GM23248 (cell line): ENCODE results near the gene UBR3. TPM values are rescaled to one million over a fixed set of nuclear protein-coding genes. Genes with fewer than 3 reads are reported as not detected.
"Not testable (repeated sequence)": the region's sequence is repeated elsewhere in the genome, so short reads cannot be mapped to it uniquely, and the experiment has no call there.

Source experiments
- DNase-seq: peaks from one replicate; pipeline ENCODE4 v3.0.0-alpha.2; 2015
- H2AFZ ChIP-seq: fragments of 200-600 bp; sonication (generic); 2 replicates; pipeline ENCODE4 v1.6.1; 2016; ENCODE audit warnings: antibody characterized with exemption
- H3F3A ChIP-seq: fragments of 200-600 bp; sonication (generic); 2 replicates; pipeline ENCODE4 v1.6.1; 2016; ENCODE audit warnings: mild to moderate bottlenecking, antibody characterized with exemption, mixed run types; ENCODE audit not compliant: insufficient read depth
- H3K27ac ChIP-seq: fragments of 200-600 bp; sonication (generic); 2 replicates; pipeline ENCODE4 v1.5.1; 2016; ENCODE audit warnings: mild to moderate bottlenecking
- H3K27me3 ChIP-seq: fragments of 200-600 bp; sonication (generic); replicated peaks from 2 replicates; pipeline ENCODE4 v1.6.1; 2016; ENCODE audit warnings: mild to moderate bottlenecking; ENCODE audit not compliant: insufficient read depth
- H3K36me3 ChIP-seq: fragments of 200-600 bp; sonication (generic); 2 replicates; pipeline ENCODE4 v1.6.1; 2016; ENCODE audit warnings: low read depth, mild to moderate bottlenecking
- H3K4me1 ChIP-seq: fragments of 200-600 bp; sonication (generic); 2 replicates; pipeline ENCODE4 v1.6.1; 2016; ENCODE audit warnings: mild to moderate bottlenecking; ENCODE audit not compliant: insufficient read depth
- H3K4me2 ChIP-seq: fragments of 200-600 bp; sonication (generic); one replicate; pipeline ENCODE4 v1.6.1; 2016; ENCODE audit warnings: mild to moderate bottlenecking; ENCODE audit not compliant: unreplicated experiment
- H3K4me3 ChIP-seq: fragments of 200-600 bp; sonication (generic); 2 replicates; pipeline ENCODE4 v1.5.1; 2016; ENCODE audit warnings: mild to moderate bottlenecking
- H3K79me2 ChIP-seq: fragments of 200-600 bp; sonication (generic); 2 replicates; pipeline ENCODE4 v1.6.1; 2016; ENCODE audit warnings: mild to moderate bottlenecking; ENCODE audit not compliant: insufficient read depth
- H3K9ac ChIP-seq: fragments of 200-600 bp; sonication (generic); 2 replicates; pipeline ENCODE4 v1.6.1; 2016; ENCODE audit warnings: mild to moderate bottlenecking
- H3K9me2 ChIP-seq: fragments of 200-600 bp; sonication (generic); 2 replicates; pipeline ENCODE4 v1.6.1; 2016; ENCODE audit warnings: mixed run types, mild to moderate bottlenecking, moderate library complexity; ENCODE audit not compliant: insufficient read depth
- H3K9me3 ChIP-seq: fragments of 200-600 bp; sonication (generic); one replicate; pipeline ENCODE4 v1.6.1; 2017; ENCODE audit warnings: low read depth
- H4K20me1 ChIP-seq: fragments of 200-600 bp; sonication (generic); 2 replicates; pipeline ENCODE4 v1.6.0; 2016; ENCODE audit not compliant: insufficient read depth
- EZH2 ChIP-seq: fragments of 200-600 bp; sonication (generic); IDR thresholded peaks from 2 replicates; pipeline ENCODE4 v1.6.1; 2018; ENCODE audit warnings: antibody characterized with exemption, mild to moderate bottlenecking; ENCODE audit not compliant: insufficient read depth, poor library complexity, severe bottlenecking
- EZH2phosphoT487 ChIP-seq: fragments of 200-600 bp; sonication (generic); IDR thresholded peaks from 2 replicates; pipeline ENCODE4 v1.6.1; 2018; ENCODE audit warnings: antibody characterized with exemption, moderate library complexity, mild to moderate bottlenecking, low read depth; ENCODE audit not compliant: insufficient read depth
- WGBS, 2 experiments: methylation state at CpG; one replicate each; pipeline ENCODE4 v1.1.6; 2015 to 2017; ENCODE audit warnings: low lambda C conversion rate in 2 of 2, low coverage in 1 of 2; ENCODE audit errors: missing lambda C conversion rate in 2 of 2; 5-methylcytosine and 5-hydroxymethylcytosine counted together
- in situ Hi-C: fragments of 300-500 bp; cut with MboI; formaldehyde crosslinking; loops from 2 replicates; pipeline ENCODE4 v1.15.0; 2020
- polyA plus RNA-seq: library from polyadenylated mRNA; unstranded; fragments of >200 nt; fragmentation: Nextera tagmentation; extraction: Ambion mirVana; gene quantifications from 2 replicates; pipeline ENCODE4 v1.2.1, GENCODE V29; 2016
- total RNA-seq: library from RNA; depleted of rRNA; stranded (reverse); fragments of >200 nt; shearing (Covaris generic); gene quantifications from 2 replicates; pipeline ENCODE4 v1.2.3, GENCODE V29; 2014

The UBR3 gene
- total and polyA plus RNA-seq, 2 experiments from 2014 or later: 8.9 to 22.4 TPM

DNA sequence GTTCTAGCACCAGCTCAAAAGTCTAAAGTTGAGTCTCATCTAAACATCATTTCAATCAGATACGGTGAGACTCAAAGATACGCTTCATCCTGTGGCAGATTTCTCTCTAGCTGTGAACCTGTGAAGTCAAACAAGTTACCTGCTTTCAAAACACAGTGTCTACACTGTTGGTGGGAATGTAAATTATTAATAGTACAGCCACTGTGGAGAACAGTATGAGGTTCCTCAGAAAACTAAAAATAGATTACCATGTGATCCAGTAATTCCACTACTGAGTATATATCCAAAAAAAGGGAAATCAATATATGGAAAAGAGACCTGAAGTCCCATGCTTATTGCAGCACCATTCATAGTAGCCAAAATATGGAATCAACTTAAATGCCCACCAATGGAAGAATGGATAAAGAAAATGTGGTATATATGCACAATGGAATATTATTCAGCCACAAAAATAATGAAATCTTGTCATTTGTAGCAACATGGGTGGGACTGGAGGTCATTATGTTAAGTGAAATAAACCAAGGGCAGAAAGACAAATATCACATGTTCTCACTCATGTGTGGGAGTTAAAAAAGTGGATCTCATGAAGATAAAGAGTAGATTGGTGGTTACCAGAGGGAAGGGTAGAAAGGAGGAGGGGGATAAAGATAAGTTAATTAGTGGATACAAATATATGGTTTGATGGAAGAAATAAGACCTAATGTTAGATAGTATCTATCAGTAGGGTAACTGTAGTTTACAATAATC, 11.7 kb downstream of the UBR3 start:
- no peaks in the 10 kb centered on the region for H3K27me3 ChIP-seq
- TF ChIP-seq EZH2: no peak
- TF ChIP-seq EZH2phosphoT487: no peak
- WGBS, 2 experiments: 97 to 100% methylated on average over 2 of the region's 2 CpGs
- H3F3A ChIP-seq: no peaks in the 10 kb centered on the region
- H4K20me1 ChIP-seq: no peaks in the 10 kb centered on the region; the same call in 1 of the 2 replicates
- no peak overlapping the region for H3K9ac ChIP-seq
- in situ Hi-C loops: no loop called here
- no peak for DNase-seq
- H3K4me1 ChIP-seq: no peaks in the 10 kb centered on the region
- peaks cover 96% of the 10 kb centered on the region for H3K79me2 ChIP-seq
- no peak overlapping the region for H3K4me2 ChIP-seq
- H3K4me3 ChIP-seq: no peak overlapping the region
- no peaks in the 10 kb centered on the region for H3K9me2 ChIP-seq
- H3K36me3 ChIP-seq: no peaks in the 10 kb centered on the region
- H3K27ac ChIP-seq: no peak overlapping the region
- no peaks in the 10 kb centered on the region for H3K9me3 ChIP-seq
- H2AFZ ChIP-seq: no peak overlapping the region

GRCh38 chr2:169839954-169840746, 12.9 kb downstream of the UBR3 start:
- WGBS, 2 experiments: 93 to 94% methylated on average over 10 of the region's 10 CpGs
- no peak overlapping the region for H3K4me2 ChIP-seq
- H2AFZ ChIP-seq: no peak overlapping the region
- H3F3A ChIP-seq: no peaks in the 10 kb centered on the region
- no peak overlapping the region for H3K27ac ChIP-seq
- H3K79me2 ChIP-seq: peaks cover 96% of the 10 kb centered on the region
- no peaks in the 10 kb centered on the region for H3K36me3 ChIP-seq
- H3K9ac ChIP-seq: no peak overlapping the region
- TF ChIP-seq EZH2phosphoT487: no peak
- TF ChIP-seq EZH2: no peak
- H3K9me2 ChIP-seq: no peaks in the 10 kb centered on the region
- no peaks in the 10 kb centered on the region for H3K27me3 ChIP-seq
- no peaks in the 10 kb centered on the region for H3K9me3 ChIP-seq
- in situ Hi-C loops: no loop called here
- H4K20me1 ChIP-seq: peaks cover 6% of the 10 kb centered on the region; the same call in 1 of the 2 replicates
- H3K4me1 ChIP-seq: 0 out of 2 replicates have a peak, but pooled peaks cover 3% of the 10 kb centered on the region
- no peak for DNase-seq
- no peak overlapping the region for H3K4me3 ChIP-seq

- Histone ChIP-seq H3K4me3 (no peak overlapping the region), H3K9ac (no peak overlapping the region), H3K4me2 (no peak overlapping the region), H3K36me3 (no peaks in the 10 kb centered on the region), H3K4me1 (0 out of 2 replicates have a peak, but pooled peaks cover 3% of the 10 kb centered on the region), H4K20me1 (peaks cover 8% of the 10 kb centered on the region; the same call in 1 of the 2 replicates), H3K27ac (no peak overlapping the region), H3K9me3 (no peaks in the 10 kb centered on the region), H2AFZ (no peak overlapping the region), H3K79me2 (peaks cover 96% of the 10 kb centered on the region), H3F3A (no peaks in the 10 kb centered on the region), H3K9me2 (no peaks in the 10 kb centered on the region), H3K27me3 (no peaks in the 10 kb centered on the region)
- in situ Hi-C loops: no loop called here
- no peak for TF ChIP-seq EZH2phosphoT487
- no peak for TF ChIP-seq EZH2
- DNase-seq: no peak
- 86 to 97% methylated on average over 2 of the region's 2 CpGs for WGBS, 2 experiments
These were observed 13.5 kb downstream of the UBR3 start for GRCh38 chr2:169840747-169841142.

- peaks cover 97% of the 10 kb centered on the region for H3K79me2 ChIP-seq
- H3K9me3 ChIP-seq, H3F3A ChIP-seq, H3K36me3 ChIP-seq, H3K27ac ChIP-seq, H3K9me2 ChIP-seq, H3K27me3 ChIP-seq, H4K20me1 ChIP-seq, H3K9ac ChIP-seq, DNase-seq, H3K4me3 ChIP-seq, in situ Hi-C loops, H3K4me1 ChIP-seq, H2AFZ ChIP-seq, H3K4me2 ChIP-seq: not testable (repeated sequence)
- 96 to 100% methylated on average over 7 to 18 of the region's 24 CpGs for WGBS, 2 experiments
These were observed 14.4 kb downstream of the UBR3 start for GRCh38 chr2:169841625-169842024.
